Right lobe of liver (tissue), 6 donors: ENCODE measurements around the gene CHN1. TPM values are rescaled to one million over a fixed set of nuclear protein-coding genes. Genes with fewer than 3 reads are reported as not detected.

Source experiments
- ATAC-seq, 4 donors: fragments of 200-7000 bp; cut with Tn5 transposase; one replicate each; pipeline ENCODE4 v1.9.1; 2020; ENCODE audit warnings: mild to moderate bottlenecking in 4 of 4, moderate library complexity in 4 of 4
- DNase-seq, 3 donors: peaks; one replicate each; pipeline ENCODE4 v3.0.0-alpha.2; 2020
- H3K27ac ChIP-seq, 3 donors: fragments of 200-600 bp; one replicate each; pipeline ENCODE4 v1.8.0; 2022
- H3K27me3 ChIP-seq, 2 donors: fragments of 200-600 bp; one replicate each; pipeline ENCODE4 v1.8.0; 2022
- H3K36me3 ChIP-seq, 4 donors: fragments of 200-600 bp; sonication (generic) in 1 of 4; one replicate each; pipeline versions ENCODE4 v1.5.1 to v1.8.0; 2017 to 2022; ENCODE audit warnings: control low read depth in 1 of 4
- H3K4me1 ChIP-seq, 4 donors: fragments of 200-600 bp; sonication (generic) in 1 of 4; one replicate each; pipeline versions ENCODE4 v1.5.1 to v1.8.0; 2017 to 2022; ENCODE audit warnings: control low read depth in 1 of 4
- H3K4me3 ChIP-seq, 3 donors: fragments of 200-600 bp; one replicate each; pipeline ENCODE4 v1.8.0; 2022
- H3K9me3 ChIP-seq, 4 donors: fragments of 200-600 bp; sonication (generic) in 1 of 4; one replicate each; pipeline versions ENCODE4 v1.5.1 to v1.8.0; 2017 to 2022; ENCODE audit warnings: control low read depth in 1 of 4
- POLR2A ChIP-seq: fragments of 450-650 bp; IDR thresholded peaks from one replicate; pipeline ENCODE4 v1.6.1; 2017; ENCODE audit warnings: antibody characterized with exemption, mild to moderate bottlenecking
- WGBS: methylation state at CpG from one replicate; pipeline ENCODE4 v1.1.6; 2018; ENCODE audit warnings: low coverage, low lambda C conversion rate; ENCODE audit not compliant: insufficient coverage; ENCODE audit errors: missing lambda C conversion rate; 5-methylcytosine and 5-hydroxymethylcytosine counted together
- intact Hi-C, 2 donors: fragments of 100-400 bp; cut with DNase I; formaldehyde crosslinking; loops; one replicate each; pipeline versions ENCODE4 v1.11.2 to v1.14.1; 2022
- total RNA-seq, 6 experiments: library from RNA; depleted of rRNA in 2 of 6; stranded (reverse); fragments of >200 nt in 2 of 6; fragmentation: NEBNext Ultra II Directional in 3 of 6; extraction: Animal tissue kit (Norgen Biotek cat#: 25700) in 3 of 6; gene quantifications; one replicate each; pipeline versions ENCODE4 v1.1.0 to v1.2.4, GENCODE V29; 2016 to 2023
- TF ChIP-seq, protein P1 (sequence below), 4 donors: fragments of 200-600 bp in 3 of 4; fragments of 450-650 bp in 1 of 4; IDR thresholded peaks; one replicate each; pipeline versions ENCODE4 v1.5.1 to v1.8.0; 2016 to 2022; ENCODE audit warnings: antibody characterized with exemption in 4 of 4, mild to moderate bottlenecking in 2 of 4
- donor health status: DM: no; HTN: yes; CAD: no.
- donor health status: DM: no; HTN: no; CAD: no.
- donor health status: DM: no; HTN: no; CAD: no.
- donor health status: DM: no; HTN: yes; CAD: no.
- donor health status: DM: no; HTN: yes; CAD: no.

The CHN1 gene
- total RNA-seq, 6 experiments from 2014 or later = 1.0 to 2.8 (median 1.4) TPM

DNA sequence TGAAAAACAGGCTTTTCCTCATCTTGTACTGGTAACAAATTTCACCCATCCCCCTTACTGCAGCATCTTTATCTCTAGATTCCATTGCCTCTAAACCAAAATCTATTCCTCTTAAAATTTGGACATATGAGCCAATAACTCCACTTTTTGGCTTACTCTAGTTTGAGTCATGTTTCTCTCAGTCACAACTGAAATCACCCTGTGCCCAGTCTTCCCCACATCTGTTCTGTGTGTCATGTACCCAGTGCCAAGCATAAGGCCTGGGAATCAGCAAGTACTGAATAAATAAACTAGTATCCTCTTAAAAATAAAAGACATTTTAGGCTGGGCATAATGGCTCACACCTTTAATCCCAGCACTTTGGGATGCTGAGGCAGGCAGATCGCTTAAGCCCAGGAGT, 20.8 kb upstream of the CHN1 start:
- 82% methylated on average over 1 of the region's 1 CpG for WGBS
- Histone ChIP-seq H3K9me3 (no peaks in the 10 kb centered on the region), H3K27ac (no peak overlapping the region), H3K4me3 (no peak overlapping the region), H3K4me1 (peaks cover 0 to 10% (median 0%) of the 10 kb centered on the region in 4 donors), H3K36me3 (no peaks in the 10 kb centered on the region), H3K27me3 (no peaks in the 10 kb centered on the region)
- TF ChIP-seq, protein P1, sequence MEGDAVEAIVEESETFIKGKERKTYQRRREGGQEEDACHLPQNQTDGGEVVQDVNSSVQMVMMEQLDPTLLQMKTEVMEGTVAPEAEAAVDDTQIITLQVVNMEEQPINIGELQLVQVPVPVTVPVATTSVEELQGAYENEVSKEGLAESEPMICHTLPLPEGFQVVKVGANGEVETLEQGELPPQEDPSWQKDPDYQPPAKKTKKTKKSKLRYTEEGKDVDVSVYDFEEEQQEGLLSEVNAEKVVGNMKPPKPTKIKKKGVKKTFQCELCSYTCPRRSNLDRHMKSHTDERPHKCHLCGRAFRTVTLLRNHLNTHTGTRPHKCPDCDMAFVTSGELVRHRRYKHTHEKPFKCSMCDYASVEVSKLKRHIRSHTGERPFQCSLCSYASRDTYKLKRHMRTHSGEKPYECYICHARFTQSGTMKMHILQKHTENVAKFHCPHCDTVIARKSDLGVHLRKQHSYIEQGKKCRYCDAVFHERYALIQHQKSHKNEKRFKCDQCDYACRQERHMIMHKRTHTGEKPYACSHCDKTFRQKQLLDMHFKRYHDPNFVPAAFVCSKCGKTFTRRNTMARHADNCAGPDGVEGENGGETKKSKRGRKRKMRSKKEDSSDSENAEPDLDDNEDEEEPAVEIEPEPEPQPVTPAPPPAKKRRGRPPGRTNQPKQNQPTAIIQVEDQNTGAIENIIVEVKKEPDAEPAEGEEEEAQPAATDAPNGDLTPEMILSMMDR (IDR thresholded peaks at IDR 0.05) = no peak
- TF ChIP-seq POLR2A = no peak
- intact Hi-C loops = no loop called here
- ATAC-seq = no peak
- DNase-seq = no peak

DNA sequence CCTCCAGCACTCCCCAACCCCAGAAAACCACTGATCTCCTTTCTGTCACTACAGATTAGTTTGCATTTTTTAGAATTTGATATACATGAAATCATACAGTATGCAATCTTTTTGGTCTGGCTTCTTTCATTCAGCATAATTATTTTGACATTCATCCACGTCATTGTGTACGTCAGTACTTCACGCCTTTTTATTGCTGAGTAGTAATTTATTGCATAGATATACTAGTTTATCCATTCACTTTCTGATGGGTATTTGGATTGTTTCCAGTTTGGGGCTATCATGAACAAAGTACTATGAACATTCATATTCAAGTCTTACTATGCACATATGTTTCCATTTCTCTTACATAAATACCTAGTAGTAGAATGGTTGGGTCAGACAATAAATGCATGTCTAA, 20.1 kb upstream of the CHN1 start:
- Histone ChIP-seq H3K4me1 (peaks cover 0 to 3% (median 0%) of the 10 kb centered on the region in 4 donors), H3K4me3 (no peak overlapping the region), H3K27ac (no peak overlapping the region), H3K36me3 (no peaks in the 10 kb centered on the region), H3K9me3 (no peaks in the 10 kb centered on the region), H3K27me3 (no peaks in the 10 kb centered on the region)
- DNase-seq (no peak), ATAC-seq (no peak)
- WGBS = 88% methylated on average over 3 of the region's 3 CpGs
- no peak for TF ChIP-seq POLR2A
- TF ChIP-seq, protein P1 (IDR thresholded peaks at IDR 0.05) = no peak
- intact Hi-C loops = no loop called here

DNA sequence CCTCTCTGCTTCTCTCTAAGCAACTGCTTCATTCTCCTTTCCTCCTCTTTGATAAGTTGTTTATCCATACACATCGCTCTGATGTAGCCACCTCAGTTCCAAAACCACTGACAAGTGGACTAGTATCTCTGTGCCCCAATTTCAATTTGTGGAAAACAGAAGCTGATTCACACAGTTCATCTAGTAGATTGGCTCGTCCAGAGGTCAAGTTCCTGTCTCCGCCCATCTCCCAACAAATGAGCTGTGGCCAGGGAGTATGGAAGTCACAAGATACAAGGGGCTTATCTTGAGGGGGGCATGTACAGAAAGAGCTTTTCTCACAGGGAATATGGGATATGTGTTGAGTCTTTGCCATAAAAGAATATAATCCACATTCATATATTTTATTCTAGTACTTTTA, 17.7 kb upstream of the CHN1 start:
- DNase-seq (no peak), ATAC-seq (no peak)
- TF ChIP-seq, protein P1 (IDR thresholded peaks at IDR 0.05) = no peak
- Histone ChIP-seq H3K36me3 (no peaks in the 10 kb centered on the region), H3K4me1 (no peaks in the 10 kb centered on the region), H3K4me3 (no peak overlapping the region), H3K9me3 (no peaks in the 10 kb centered on the region), H3K27ac (no peak overlapping the region), H3K27me3 (no peaks in the 10 kb centered on the region)
- 78% methylated on average over 3 of the region's 3 CpGs for WGBS
- intact Hi-C loops = no loop called here

DNA sequence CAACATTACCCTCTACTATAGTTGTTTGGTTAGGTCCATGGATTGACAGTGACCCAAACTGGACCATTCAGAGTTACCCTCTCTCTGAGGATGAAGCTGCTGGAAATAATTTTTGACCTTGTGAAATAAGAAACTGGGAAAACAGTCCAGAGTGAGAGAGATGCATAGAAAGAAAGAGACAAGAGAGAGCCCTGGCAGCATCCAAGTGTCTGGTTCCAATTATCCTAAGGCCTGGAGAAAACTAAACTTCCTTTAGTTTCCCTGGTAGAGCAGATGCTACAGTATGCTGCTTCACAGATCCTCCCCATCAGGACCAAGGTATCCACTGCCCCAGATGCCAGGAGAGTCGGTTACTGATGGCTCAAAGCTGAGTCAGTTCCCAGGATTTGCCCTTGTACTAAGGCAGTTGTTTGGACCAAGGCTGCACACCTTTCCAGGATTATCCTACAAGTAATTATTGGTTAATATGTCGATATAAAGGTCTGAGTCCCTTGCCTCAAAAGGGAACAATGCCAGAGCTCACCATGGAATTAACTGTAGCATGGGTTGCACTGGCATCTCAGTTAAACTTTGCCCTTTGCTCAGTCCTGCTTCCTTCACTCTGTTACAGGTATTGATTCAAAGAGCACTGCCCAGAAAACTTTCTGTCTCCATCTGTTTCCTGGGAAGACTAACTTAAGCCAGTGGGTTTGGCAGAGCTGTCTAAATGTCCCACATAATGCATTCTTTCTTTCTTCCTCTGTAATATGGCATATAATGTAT, 14.6 kb upstream of the CHN1 start:
- ATAC-seq = peak; percentile 33 to 72 (median 70)
- TF ChIP-seq POLR2A = no peak
- TF ChIP-seq, protein P1 (IDR thresholded peaks at IDR 0.05) = no peak
- Histone ChIP-seq H3K4me3 (no peak overlapping the region), H3K27me3 (no peaks in the 10 kb centered on the region), H3K36me3 (no peaks in the 10 kb centered on the region), H3K4me1 (no peaks in the 10 kb centered on the region), H3K27ac (no peak overlapping the region), H3K9me3 (no peaks in the 10 kb centered on the region)
- no peak for DNase-seq
- intact Hi-C loops = no loop called here
- 20% methylated on average over 1 of the region's 2 CpGs for WGBS
